Astrocyte of the spinal cord (primary cell): Measurements from ENCODE around the gene APOBEC4.
"Not testable (repeated sequence)": the region's sequence is repeated elsewhere in the genome, so short reads cannot be mapped to it uniquely, and the experiment has no call there.

Source experiments
- DNase-seq: peaks from one replicate; pipeline ENCODE4 v3.0.0; 2011; ENCODE audit warnings: low read depth, low spot score
- H3K4me3 ChIP-seq: 2 replicates; pipeline ENCODE4 v1.5.1; 2011; ENCODE audit warnings: low read depth, mild to moderate bottlenecking, low read length, moderate library complexity
- CTCF ChIP-seq: IDR thresholded peaks from 2 replicates; pipeline ENCODE4 v1.5.1; 2012; ENCODE audit warnings: low read depth, mild to moderate bottlenecking, low read length, inconsistent platforms
- in situ Hi-C: cut with HindIII; loops from 2 replicates; pipeline ENCODE4 v1.10.0; 2017; ENCODE audit warnings: low sequenced_read_pairs

Gene APOBEC4

GRCh38 chr1:183622884-183623785, 30.0 kb downstream of the APOBEC4 start:
- in situ Hi-C loops = no loop called here
- peak; percentile 65 for DNase-seq
- TF ChIP-seq CTCF = peak; percentile 72
- no peak overlapping the region for H3K4me3 ChIP-seq

GRCh38 chr1:183622013-183622412, 31.1 kb downstream of the APOBEC4 start:
- no peak for TF ChIP-seq CTCF
- no peak overlapping the region for H3K4me3 ChIP-seq
- DNase-seq = no peak
- in situ Hi-C loops = no loop called here

- no peak for DNase-seq
- in situ Hi-C loops = no loop called here
- no peak for TF ChIP-seq CTCF
- H3K4me3 ChIP-seq = no peak overlapping the region
Measured at GRCh38 chr1:183620311-183620710, 32.8 kb downstream of the APOBEC4 start.

- in situ Hi-C loops = no loop called here
- H3K4me3 ChIP-seq = no peak overlapping the region
- TF ChIP-seq CTCF = no peak
- DNase-seq = no peak
Measured at GRCh38 chr1:183619781-183620180, 33.3 kb downstream of the APOBEC4 start.

GRCh38 chr1:183618202-183618601, 34.9 kb downstream of the APOBEC4 start:
- DNase-seq, in situ Hi-C loops: not testable (repeated sequence)

GRCh38 chr1:183612975-183613374, 40.1 kb downstream of the APOBEC4 start:
- in situ Hi-C loops, H3K4me3 ChIP-seq, DNase-seq: not testable (repeated sequence)

More at GRCh38 chr1:183618202-183618601, 34.9 kb downstream of the APOBEC4 start:
- not testable (repeated sequence) for H3K4me3 ChIP-seq

GRCh38 chr1:183612407-183612806, 40.7 kb downstream of the APOBEC4 start:
- H3K4me3 ChIP-seq = no peak overlapping the region
- TF ChIP-seq CTCF = no peak
- DNase-seq = no peak
- in situ Hi-C loops = no loop called here
